Heart left ventricle (tissue), 16 donors: Measurements from ENCODE around the gene ALPK3. TPM values are rescaled to one million over a fixed set of nuclear protein-coding genes. Genes with fewer than 3 reads are reported as not detected.

Experiments
- ATAC-seq, 4 donors: fragments of 200-7000 bp; cut with Tn5 transposase; one replicate each; pipeline ENCODE4 v1.9.1; 2020 to 2022; ENCODE audit warnings: moderate library complexity in 4 of 4, mild to moderate bottlenecking in 3 of 4, moderate number of reproducible peaks in 1 of 4
- DNase-seq, 5 donors: peaks; one replicate each; pipeline ENCODE4 v3.0.0-alpha.2; 2020
- H3K27ac ChIP-seq, 12 donors: fragments of 200-600 bp; sonication (generic) in 4 of 12; one replicate each; pipeline versions ENCODE4 v1.5.0 to v1.8.0; 2016 to 2022; ENCODE audit warnings: mild to moderate bottlenecking in 2 of 12
- H3K27me3 ChIP-seq, 9 donors: fragments of 200-600 bp; sonication (generic) in 2 of 9; one replicate each; pipeline versions ENCODE4 v1.5.1 to v1.8.0; 2016 to 2022; ENCODE audit warnings: mild to moderate bottlenecking in 3 of 9
- H3K36me3 ChIP-seq, 9 donors: fragments of 200-600 bp; sonication (generic) in 2 of 9; one replicate each; pipeline versions ENCODE4 v1.5.0 to v1.8.0; 2018 to 2022; ENCODE audit warnings: mild to moderate bottlenecking in 2 of 9
- H3K4me1 ChIP-seq, 12 donors: fragments of 200-600 bp; sonication (generic) in 4 of 12; one replicate each; pipeline versions ENCODE4 v1.5.0 to v1.8.0; 2016 to 2022; ENCODE audit warnings: mild to moderate bottlenecking in 3 of 12
- H3K4me3 ChIP-seq, 12 donors: fragments of 200-600 bp; sonication (generic) in 4 of 12; one replicate each; pipeline versions ENCODE4 v1.5.0 to v1.8.0; 2017 to 2022; ENCODE audit warnings: mild to moderate bottlenecking in 9 of 12, moderate library complexity in 4 of 12
- H3K9me3 ChIP-seq, 12 donors: fragments of 200-600 bp; sonication (generic) in 4 of 12; one replicate each; pipeline versions ENCODE4 v1.5.0 to v1.8.0; 2016 to 2022; ENCODE audit warnings: mild to moderate bottlenecking in 1 of 12
- CTCF ChIP-seq, 12 donors: fragments of 200-600 bp; sonication (generic) in 4 of 12; IDR thresholded peaks; one replicate each; pipeline versions ENCODE4 v1.5.0 to v1.8.0; 2018 to 2022; ENCODE audit warnings: antibody characterized with exemption in 12 of 12, mild to moderate bottlenecking in 5 of 12
- POLR2A ChIP-seq, 2 donors: fragments of 450-650 bp; IDR thresholded peaks; one replicate each; pipeline ENCODE4 v1.6.1; 2017; ENCODE audit warnings: antibody characterized with exemption in 2 of 2, mild to moderate bottlenecking in 2 of 2, moderate library complexity in 2 of 2
- WGBS, 4 donors: extraction: QIAGEN DNeasy Blood & Tissue Kit in 2 of 4; methylation state at CpG; one replicate each; pipeline versions ENCODE4 v1.1.5 to v1.1.7; 2013 to 2018; 5-methylcytosine and 5-hydroxymethylcytosine counted together
- intact Hi-C, 10 donors: fragments of 100-400 bp; cut with DNase I; formaldehyde crosslinking; loops; one replicate each; pipeline versions ENCODE4 v1.11.1 to v1.14.2; 2022
- polyA plus RNA-seq, 2 donors: library from polyadenylated mRNA; stranded (reverse); fragments of 200-250 nt; gene quantifications; one replicate each; pipeline ENCODE4 v1.2.3, GENCODE V29; 2013
- total RNA-seq, 9 donors: library from RNA; depleted of rRNA in 2 of 9; stranded (reverse); fragments of >200 nt in 2 of 9; fragmentation: NEBNext Ultra II Directional in 3 of 9; extraction: Animal tissue kit (Norgen Biotek cat#: 25700) in 3 of 9; gene quantifications; one replicate each; pipeline versions ENCODE4 v1.1.0 to v1.2.4, GENCODE V29; 2016 to 2023
- donor health status: ischemic (EF 13 %, LVEDD 7.1; RV severe dilation, severe dysfunction).
- donor health status: healthy with polysubstance abuse.
- donor health status: DM: no; HTN: yes; CAD: no.
- donor health status: DM: no; HTN: no; CAD: no.
- donor health status: ischemic (EF 25% LVEDD 6.9; RV normal size, moderate dysfunction).
- donor health status: ischemic (EF 25% LVEDD 5.7; RV mildly dilated, moderate dysfunction).
- donor health status: healthy.
- donor health status: DM: yes; HTN: yes; CAD: no.
- donor health status: ischemic (EF 35%, LVEDD 5.7; RV mildly dilated, moderate dysfunction).
- donor health status: nonischemic (EF 11% LVEDD 7.7; RV severe dilation, severe dysfunction).
- donor health status: DM: yes; HTN: yes; CAD: no.
- donor health status: PGD.
- donor health status: ischemic (EF 29% LVEDD 5.4; RV normal size, mild dysfunction).
- donor health status: nonischemic (EF 23%, LVEDD 6.1; RV moderate dilation, normal function).

The ALPK3 gene
- total and polyA plus RNA-seq, 11 donors = 82.2 to 258 (median 144) TPM

GRCh38 chr15:84831028-84831427 is 13.9 kb downstream of the ALPK3 start:
- no peaks in the 10 kb centered on the region for H3K9me3 ChIP-seq
- WGBS, 4 donors = 60 to 70% (median 64%) methylated on average over 5 of the region's 5 CpGs
- intact Hi-C loops = no loop called here
- no peaks in the 10 kb centered on the region for H3K27me3 ChIP-seq
- TF ChIP-seq POLR2A (IDR thresholded peaks at IDR 0.05) (no peak), CTCF (IDR thresholded peaks at IDR 0.05) (no peak)
- ATAC-seq (no peak), DNase-seq (no peak)
- H3K4me1 ChIP-seq = peaks cover 3 to 98% (median 85%) of the 10 kb centered on the region in 12 donors
- no peak overlapping the region for H3K4me3 ChIP-seq
- peak overlapping the region; percentile 4 to 99 (median 96) for H3K27ac ChIP-seq
- H3K36me3 ChIP-seq = peaks cover 0 to 55% (median 5%) of the 10 kb centered on the region in 9 donors

- DNase-seq (no peak), ATAC-seq (no peak)
- intact Hi-C loops = no loop called here
- 53 to 64% (median 60%) methylated on average over 2 of the region's 2 CpGs for WGBS, 4 donors
- Histone ChIP-seq H3K36me3 (peaks cover 0 to 54% (median 5%) of the 10 kb centered on the region in 9 donors), H3K27me3 (no peaks in the 10 kb centered on the region), H3K9me3 (no peaks in the 10 kb centered on the region), H3K4me1 (peaks cover 3 to 98% (median 83%) of the 10 kb centered on the region in 12 donors), H3K27ac (peak overlapping the region; percentile 4 to 99 (median 96)), H3K4me3 (no peak overlapping the region)
- TF ChIP-seq POLR2A (IDR thresholded peaks at IDR 0.05) (no peak), CTCF (IDR thresholded peaks at IDR 0.05) (no peak)
These were observed 14.5 kb downstream of the ALPK3 start for GRCh38 chr15:84831613-84832012.

DNA sequence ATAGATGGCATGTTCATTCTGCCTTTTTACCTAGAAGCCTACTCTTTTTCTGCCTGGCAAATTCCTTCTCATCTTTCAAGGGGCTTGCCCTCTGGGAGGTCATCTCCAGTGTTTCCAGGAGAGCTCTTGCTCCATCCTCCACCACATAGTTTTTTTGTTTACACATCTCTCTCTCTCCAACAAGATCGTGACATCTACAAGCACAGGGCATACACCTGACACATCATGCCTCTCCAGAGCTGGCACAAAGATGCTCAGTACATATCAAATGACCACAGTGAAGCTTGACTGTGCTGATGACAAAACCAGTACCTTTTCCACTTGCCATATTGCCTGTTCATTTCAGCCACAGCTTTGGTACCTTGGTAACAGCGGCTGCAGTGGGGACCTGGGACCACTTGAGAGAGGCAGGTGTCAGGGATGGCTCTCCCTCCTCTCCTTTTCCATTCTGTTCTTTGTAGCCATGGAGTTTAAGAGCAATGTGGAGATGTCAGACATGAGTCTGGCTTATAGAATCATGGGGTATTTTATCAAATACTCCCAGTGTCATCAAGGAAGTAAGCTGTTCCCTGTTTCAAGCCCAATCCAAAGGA is 15.4 kb downstream of the ALPK3 start:
- no peaks in the 10 kb centered on the region for H3K27me3 ChIP-seq
- 46 to 79% (median 70%) methylated on average over 2 of the region's 2 CpGs for WGBS, 4 donors
- TF ChIP-seq CTCF (IDR thresholded peaks at IDR 0.05) = no peak
- TF ChIP-seq POLR2A (IDR thresholded peaks at IDR 0.05) = no peak
- no peak overlapping the region for H3K4me3 ChIP-seq
- intact Hi-C loops = no loop called here
- H3K4me1 ChIP-seq = peaks cover 3 to 98% (median 78%) of the 10 kb centered on the region in 12 donors
- ATAC-seq (no peak), DNase-seq (no peak)
- no peaks in the 10 kb centered on the region for H3K9me3 ChIP-seq
- H3K27ac ChIP-seq = peak overlapping the region in 11 of 12 donors; percentile 83 to 99 (median 96)
- peaks cover 0 to 53% (median 5%) of the 10 kb centered on the region in 9 donors for H3K36me3 ChIP-seq

DNA sequence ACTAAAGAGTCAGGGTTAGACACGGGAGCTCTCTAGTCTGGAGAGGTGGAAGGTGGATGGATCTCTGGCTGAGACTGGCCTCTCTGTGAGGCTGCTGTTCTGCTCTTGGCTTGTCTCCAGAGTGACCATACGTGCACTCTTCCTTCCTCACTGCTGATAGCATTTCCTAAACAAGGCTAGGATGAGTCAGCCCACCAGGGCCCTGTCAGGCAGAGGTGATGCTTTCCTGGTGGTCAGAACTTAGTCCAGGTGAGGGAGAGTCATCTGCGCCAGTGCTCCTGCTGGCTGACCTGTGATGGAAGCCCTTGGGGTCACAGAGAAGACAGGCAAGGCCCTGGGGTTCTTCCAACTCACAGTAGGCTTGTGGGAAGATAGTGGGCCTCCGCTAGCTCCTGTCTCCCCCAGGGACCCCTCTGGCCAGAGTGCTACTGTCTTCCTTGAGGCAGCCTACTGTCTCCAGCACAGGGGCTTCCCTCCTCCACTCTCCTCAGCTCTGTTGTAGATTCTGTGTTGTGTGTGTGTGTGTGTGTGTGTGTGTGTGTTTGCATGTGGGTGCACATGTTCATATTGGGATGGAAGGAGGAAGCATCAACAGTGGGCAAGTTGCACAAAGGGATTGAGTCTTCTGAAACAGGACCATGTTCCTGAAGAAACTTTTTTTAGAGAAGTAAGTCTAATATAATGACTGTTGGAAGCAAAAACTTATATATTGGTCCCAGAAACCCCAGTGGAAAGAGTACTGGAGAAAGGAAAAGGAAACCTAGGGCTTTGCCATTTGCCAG is 16.5 kb downstream of the ALPK3 start:
- Histone ChIP-seq H3K4me1 (peaks cover 3 to 97% (median 79%) of the 10 kb centered on the region in 12 donors), H3K9me3 (no peaks in the 10 kb centered on the region), H3K27ac (peak overlapping the region; percentile 27 to 99 (median 96)), H3K36me3 (peaks cover 0 to 51% (median 5%) of the 10 kb centered on the region in 9 donors), H3K27me3 (no peaks in the 10 kb centered on the region), H3K4me3 (no peak overlapping the region)
- ATAC-seq = peak in 3 of 4 donors; percentile 30 to 44 (median 43)
- TF ChIP-seq CTCF (IDR thresholded peaks at IDR 0.05) = no peak
- no peak for TF ChIP-seq POLR2A (IDR thresholded peaks at IDR 0.05)
- WGBS, 4 donors = 7 to 36% (median 30%) methylated on average over 2 to 4 of the region's 4 CpGs
- peak in 2 of 5 donors; percentile 42 to 69 for DNase-seq
- intact Hi-C loops = no loop called here
